B cell (primary cell): Measurements from ENCODE around the gene LPCAT3. TPM values are rescaled to one million over a fixed set of nuclear protein-coding genes. Genes with fewer than 3 reads are reported as not detected.
A peak's percentile ranks its signal among the peaks of the same experiment; 100 is the strongest.

Experiments
- ATAC-seq: fragments of 200-7000 bp; cut with Tn5 transposase; one replicate; pipeline ENCODE4 v1.10.0; 2021; ENCODE audit warnings: low read depth, mild to moderate bottlenecking, moderate number of reproducible peaks, moderate library complexity
- CTCF ChIA-PET: fragments of 350-600 bp; sonication (Branson Sonifier 250); formaldehyde crosslinking; loops from one replicate; lab custom pipeline; 2021; ENCODE audit warnings: antibody characterized with exemption, inconsistent platforms; lab: Charles Lee
- POLR2A ChIA-PET: fragments of 350-600 bp; sonication (Branson Sonifier 250); formaldehyde crosslinking; loops from one replicate; lab custom pipeline; 2021; ENCODE audit warnings: antibody characterized with exemption; lab: Charles Lee
- DNase-seq: peaks from one replicate; pipeline ENCODE4 v3.0.0; 2013
- H2AFZ ChIP-seq: 2 replicates; pipeline ENCODE4 v1.6.1; 2012; ENCODE audit warnings: mild to moderate bottlenecking, low read depth, low read length; ENCODE audit not compliant: insufficient read depth, poor library complexity, severe bottlenecking
- H3K27ac ChIP-seq, 2 donors: 1 replicate in 1 of 2; 2 replicates in 1 of 2; pipeline ENCODE4 v1.5.1; 2012 to 2013; ENCODE audit warnings: low read length in 2 of 2, mild to moderate bottlenecking in 2 of 2, moderate library complexity in 1 of 2
- H3K27me3 ChIP-seq, 4 experiments: fragments of 200-600 bp in 1 of 4; sonication (generic) in 1 of 4; replicated peaks in 1 of 4; 1 replicate in 2 of 4; 2 replicates in 2 of 4; pipeline versions ENCODE4 v1.6.1 to v1.7.0; 2013 to 2016; ENCODE audit warnings: low read length in 3 of 4, mild to moderate bottlenecking in 2 of 4, mixed read lengths in 1 of 4, moderate library complexity in 1 of 4; ENCODE audit not compliant: insufficient read depth in 4 of 4, control insufficient read depth in 3 of 4; ENCODE audit errors: control extremely low read depth in 1 of 4
- H3K36me3 ChIP-seq, 2 experiments: replicated peaks in 1 of 2; 1 replicate in 1 of 2; 2 replicates in 1 of 2; pipeline versions ENCODE4 v1.6.1 to v1.7.1; 2013; ENCODE audit warnings: low read length in 1 of 2; ENCODE audit not compliant: insufficient read depth in 2 of 2, control insufficient read depth in 1 of 2; ENCODE audit errors: control extremely low read depth in 1 of 2, extremely low read depth in 1 of 2
- H3K4me1 ChIP-seq, 2 donors: fragments of 200-600 bp in 1 of 2; sonication (generic) in 1 of 2; 1 replicate in 1 of 2; 2 replicates in 1 of 2; pipeline versions ENCODE4 v1.5.1 to v1.6.1; 2013 to 2017; ENCODE audit warnings: low read length in 2 of 2; ENCODE audit not compliant: control insufficient read depth in 2 of 2, insufficient read depth in 2 of 2
- H3K4me2 ChIP-seq: replicated peaks from 2 replicates; pipeline ENCODE3; 2012; ENCODE audit warnings: mild to moderate bottlenecking, low read depth, low read length; ENCODE audit not compliant: poor library complexity, severe bottlenecking
- H3K4me3 ChIP-seq, 5 experiments: fragments of 200-600 bp in 1 of 5; sonication (generic) in 1 of 5; 1 replicate in 3 of 5; 2 replicates in 2 of 5; pipeline versions ENCODE4 v1.5.1 to v1.7.0; 2011 to 2016; ENCODE audit warnings: low read length in 4 of 5, mild to moderate bottlenecking in 4 of 5, low read depth in 2 of 5, control low read depth in 1 of 5, moderate library complexity in 1 of 5; ENCODE audit not compliant: insufficient read depth in 1 of 5; ENCODE audit errors: control extremely low read depth in 1 of 5, extremely low read depth in 1 of 5
- H3K79me2 ChIP-seq: fragments of 200-600 bp; sonication (generic); one replicate; pipeline ENCODE4 v1.6.0; 2016; ENCODE audit warnings: low read length; ENCODE audit not compliant: control insufficient read depth, insufficient read depth
- H3K9ac ChIP-seq: fragments of 200-600 bp; sonication (generic); 2 replicates; pipeline ENCODE4 v1.6.1; 2017; ENCODE audit warnings: mild to moderate bottlenecking, low read length, moderate library complexity
- H3K9me3 ChIP-seq, 3 donors: one replicate each; pipeline versions ENCODE4 v1.6.1 to v1.7.1; 2013; ENCODE audit warnings: low read length in 2 of 3; ENCODE audit not compliant: control insufficient read depth in 2 of 3, insufficient read depth in 1 of 3; ENCODE audit errors: control extremely low read depth in 1 of 3
- H4K20me1 ChIP-seq: 2 replicates; pipeline ENCODE4 v1.6.0; 2012; ENCODE audit warnings: mild to moderate bottlenecking, low read length; ENCODE audit not compliant: insufficient read depth, control insufficient read depth, poor library complexity, severe bottlenecking
- H3K27ac Mint-ChIP-seq: one replicate; pipeline ENCODE4 v1.8.0; 2021; ENCODE audit warnings: mixed read lengths
- H3K27me3 Mint-ChIP-seq: one replicate; pipeline ENCODE4 v1.8.0; 2021; ENCODE audit warnings: mixed read lengths
- H3K4me1 Mint-ChIP-seq: one replicate; pipeline ENCODE4 v1.8.0; 2021; ENCODE audit warnings: mixed read lengths
- H3K4me3 Mint-ChIP-seq: one replicate; pipeline ENCODE4 v1.8.0; 2021; ENCODE audit warnings: mixed read lengths
- H3K9me3 Mint-ChIP-seq: one replicate; pipeline ENCODE4 v1.8.0; 2022; ENCODE audit warnings: mixed read lengths; ENCODE audit not compliant: insufficient read depth
- EZH2 ChIP-seq: IDR thresholded peaks from 2 replicates; pipeline ENCODE4 v1.6.1; 2012; ENCODE audit warnings: borderline replicate concordance, low read depth, mild to moderate bottlenecking, moderate library complexity, low read length; ENCODE audit not compliant: insufficient read depth, poor library complexity, severe bottlenecking
- WGBS: methylation state at CpG from one replicate; pipeline ENCODE4 v1.1.5; 2013; ENCODE audit warnings: missing lambda C conversion rate; ENCODE audit not compliant: insufficient coverage; 5-methylcytosine and 5-hydroxymethylcytosine counted together
- intact Hi-C: fragments of 100-400 bp; cut with micrococcal nuclease; formaldehyde crosslinking; loops from one replicate; pipeline ENCODE4 v1.10.0; 2022
- polyA plus RNA-seq: library from polyadenylated mRNA; depleted of rRNA; stranded (reverse); fragments of >200 nt; gene quantifications from 2 replicates; pipeline ENCODE4 v1.2.3, GENCODE V29; 2012
- total RNA-seq, 2 donors: library from RNA; stranded (reverse); fragments of 120-200 nt in 1 of 2; gene quantifications; 1 replicate in 1 of 2; 2 replicates in 1 of 2; pipeline versions ENCODE4 v1.2.3 to v1.2.4, GENCODE V29; 2013 to 2022
- TF ChIP-seq, protein P1 (sequence below): fragments of 200-600 bp; IDR thresholded peaks from one replicate; pipeline ENCODE4 v1.8.0; 2022; ENCODE audit warnings: antibody characterized with exemption, mild to moderate bottlenecking

LPCAT3 gene
- total and polyA plus RNA-seq, 2 donors (not counting 1 experiment from before 2014, with no cell fraction given): 17.6 to 26.2 TPM

- peak overlapping the region; percentile 88 to 98 (median 92) for H3K4me3 ChIP-seq
- H3K27ac ChIP-seq: peak overlapping the region; percentile 84 to 99
- H3K9ac ChIP-seq: peak overlapping the region; percentile 95
- WGBS: 10% methylated on average over 12 of the region's 15 CpGs
- H3K27me3 Mint-ChIP-seq: no peaks in the 10 kb centered on the region
- peak overlapping the region; percentile 98 for H3K27ac Mint-ChIP-seq
- intact Hi-C loops: no loop called here
- H3K9me3 Mint-ChIP-seq: no peaks in the 10 kb centered on the region
- H3K4me1 ChIP-seq: peaks cover 71 to 76% of the 10 kb centered on the region in 2 donors
- H3K79me2 ChIP-seq: peaks cover 83% of the 10 kb centered on the region
- H3K36me3 ChIP-seq: peaks cover 0 to 61% of the 10 kb centered on the region in 2 experiments
- no peak overlapping the region for H2AFZ ChIP-seq
- TF ChIP-seq, protein P1, sequence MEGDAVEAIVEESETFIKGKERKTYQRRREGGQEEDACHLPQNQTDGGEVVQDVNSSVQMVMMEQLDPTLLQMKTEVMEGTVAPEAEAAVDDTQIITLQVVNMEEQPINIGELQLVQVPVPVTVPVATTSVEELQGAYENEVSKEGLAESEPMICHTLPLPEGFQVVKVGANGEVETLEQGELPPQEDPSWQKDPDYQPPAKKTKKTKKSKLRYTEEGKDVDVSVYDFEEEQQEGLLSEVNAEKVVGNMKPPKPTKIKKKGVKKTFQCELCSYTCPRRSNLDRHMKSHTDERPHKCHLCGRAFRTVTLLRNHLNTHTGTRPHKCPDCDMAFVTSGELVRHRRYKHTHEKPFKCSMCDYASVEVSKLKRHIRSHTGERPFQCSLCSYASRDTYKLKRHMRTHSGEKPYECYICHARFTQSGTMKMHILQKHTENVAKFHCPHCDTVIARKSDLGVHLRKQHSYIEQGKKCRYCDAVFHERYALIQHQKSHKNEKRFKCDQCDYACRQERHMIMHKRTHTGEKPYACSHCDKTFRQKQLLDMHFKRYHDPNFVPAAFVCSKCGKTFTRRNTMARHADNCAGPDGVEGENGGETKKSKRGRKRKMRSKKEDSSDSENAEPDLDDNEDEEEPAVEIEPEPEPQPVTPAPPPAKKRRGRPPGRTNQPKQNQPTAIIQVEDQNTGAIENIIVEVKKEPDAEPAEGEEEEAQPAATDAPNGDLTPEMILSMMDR: no peak
- TF ChIP-seq EZH2: no peak
- no peak for ATAC-seq
- DNase-seq: peak; percentile 51
- peak overlapping the region; percentile 98 for H3K4me3 Mint-ChIP-seq
- POLR2A ChIA-PET: interaction anchor here (0.9 to 18.5 kb wide), 3 partner anchors 5 to 156 kb away, joined by 3 to 662 read pairs (median 662); partner anchors contain the start of genes C12orf57, PTPN6 and RNU7-1
- CTCF ChIA-PET: interaction anchor here (1.9 to 16.6 kb wide), 4 partner anchors 7 to 80 kb away, joined by 9 to 944 read pairs (median 12); partner anchors contain the start of genes C12orf57, RNU7-1 and SPSB2
- H4K20me1 ChIP-seq: peaks cover 58% of the 10 kb centered on the region
- H3K27me3 ChIP-seq: no peaks in the 10 kb centered on the region
- H3K9me3 ChIP-seq: no peaks in the 10 kb centered on the region
- peak overlapping the region; percentile 92 for H3K4me2 ChIP-seq
- peaks cover 86% of the 10 kb centered on the region for H3K4me1 Mint-ChIP-seq
Observed at GRCh38 chr12:6952863-6953441, 65.3 kb downstream of the LPCAT3 start.
